ENCODE measurements around the gene TOB1.

DNA sequence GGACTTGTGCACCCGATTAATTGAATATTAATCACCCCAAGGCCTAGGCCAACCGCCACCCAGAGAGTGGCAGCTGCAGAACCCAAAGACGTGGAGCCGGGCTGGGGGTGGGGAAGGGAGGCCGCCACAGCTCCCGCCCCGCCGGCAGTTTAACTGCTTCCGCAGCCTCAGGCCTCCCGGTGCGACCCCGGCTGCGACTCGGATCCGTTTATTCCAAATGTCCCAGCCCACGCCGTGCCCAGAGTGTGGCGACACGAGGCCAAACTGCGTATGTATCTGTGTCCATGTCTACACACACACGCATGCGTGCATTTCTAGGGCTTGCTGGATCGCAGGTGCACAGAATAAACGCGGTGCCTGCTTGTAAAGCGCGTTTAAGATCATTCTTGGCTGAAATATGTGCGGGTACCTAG lies 802 bp upstream of the TOB1 start:
- no peak for TF ChIP-seq CTCF (IDR thresholded peaks at IDR 0.05)
- no peak for TF ChIP-seq EZH2 (IDR thresholded peaks at IDR 0.05; ENCODE audit: borderline replicate concordance, insufficient read depth, low read depth, low read length, poor library complexity, severe bottlenecking)
